LNCaP clone FGC (cell line): ENCODE measurements around the gene PDGFRB.

Source experiments
- DNase-seq: peaks from one replicate; pipeline ENCODE4 v3.0.0-alpha.2; 2011; ENCODE audit warnings: low read depth
- H3K4me3 ChIP-seq: 2 replicates; pipeline ENCODE4 v1.5.1; 2011; ENCODE audit warnings: mild to moderate bottlenecking, low read depth, low read length, control low read depth
- TF ChIP-seq, protein P1 (sequence below): IDR thresholded peaks from 2 replicates; pipeline ENCODE4 v1.5.1; 2012; ENCODE audit warnings: mild to moderate bottlenecking; ENCODE audit not compliant: control insufficient read depth, insufficient read depth; ENCODE audit errors: extremely low read depth

Gene PDGFRB

DNA sequence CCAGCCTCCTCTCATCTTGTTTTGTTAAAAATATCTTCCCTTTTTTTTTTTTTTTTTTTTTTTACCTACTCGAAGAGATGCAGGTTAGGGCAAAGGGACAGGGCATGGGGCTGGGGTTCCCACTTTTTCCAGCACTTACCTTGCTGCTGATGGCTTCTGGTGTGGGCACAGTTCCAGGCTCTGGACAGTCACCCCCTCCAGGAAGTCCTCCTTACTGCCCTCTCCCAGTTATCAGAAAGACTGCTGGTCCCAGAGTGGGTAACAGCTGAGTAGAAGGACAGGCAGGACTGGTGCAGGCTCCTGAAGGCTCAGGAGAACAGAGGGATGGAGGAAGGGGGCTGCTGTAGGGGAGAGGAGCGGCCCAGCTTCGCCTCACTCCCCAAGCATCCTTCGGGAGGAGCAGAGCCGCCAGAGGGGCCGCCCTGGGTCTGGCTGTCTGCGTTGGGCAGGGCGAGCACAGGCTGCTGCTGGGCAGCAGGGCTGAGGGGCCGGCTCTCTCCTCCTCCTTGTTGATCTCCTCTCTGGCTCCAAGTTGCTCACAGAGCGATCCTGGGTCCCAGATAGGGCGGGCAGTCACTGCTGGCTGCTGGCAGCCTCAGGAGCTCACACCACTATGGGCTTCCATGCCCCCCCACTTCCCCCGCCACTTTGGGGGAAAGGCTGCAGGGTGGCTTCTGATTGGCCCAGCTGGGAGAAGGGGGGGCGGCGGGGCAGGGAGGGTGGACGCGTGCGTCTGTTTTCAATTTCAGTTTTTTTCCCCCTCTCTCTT, at the start of gene PDGFRB:
PDGFRB (minus strand) TSS at position 588 of the 769 bp plus-strand sequence. CDS start 18,798 bp downstream, outside the sequence.
- H3K4me3 ChIP-seq, result no peak within 1 kb of the TSS
- TF ChIP-seq, protein P1, sequence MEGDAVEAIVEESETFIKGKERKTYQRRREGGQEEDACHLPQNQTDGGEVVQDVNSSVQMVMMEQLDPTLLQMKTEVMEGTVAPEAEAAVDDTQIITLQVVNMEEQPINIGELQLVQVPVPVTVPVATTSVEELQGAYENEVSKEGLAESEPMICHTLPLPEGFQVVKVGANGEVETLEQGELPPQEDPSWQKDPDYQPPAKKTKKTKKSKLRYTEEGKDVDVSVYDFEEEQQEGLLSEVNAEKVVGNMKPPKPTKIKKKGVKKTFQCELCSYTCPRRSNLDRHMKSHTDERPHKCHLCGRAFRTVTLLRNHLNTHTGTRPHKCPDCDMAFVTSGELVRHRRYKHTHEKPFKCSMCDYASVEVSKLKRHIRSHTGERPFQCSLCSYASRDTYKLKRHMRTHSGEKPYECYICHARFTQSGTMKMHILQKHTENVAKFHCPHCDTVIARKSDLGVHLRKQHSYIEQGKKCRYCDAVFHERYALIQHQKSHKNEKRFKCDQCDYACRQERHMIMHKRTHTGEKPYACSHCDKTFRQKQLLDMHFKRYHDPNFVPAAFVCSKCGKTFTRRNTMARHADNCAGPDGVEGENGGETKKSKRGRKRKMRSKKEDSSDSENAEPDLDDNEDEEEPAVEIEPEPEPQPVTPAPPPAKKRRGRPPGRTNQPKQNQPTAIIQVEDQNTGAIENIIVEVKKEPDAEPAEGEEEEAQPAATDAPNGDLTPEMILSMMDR, result no peak
- DNase-seq, result no peak

DNA sequence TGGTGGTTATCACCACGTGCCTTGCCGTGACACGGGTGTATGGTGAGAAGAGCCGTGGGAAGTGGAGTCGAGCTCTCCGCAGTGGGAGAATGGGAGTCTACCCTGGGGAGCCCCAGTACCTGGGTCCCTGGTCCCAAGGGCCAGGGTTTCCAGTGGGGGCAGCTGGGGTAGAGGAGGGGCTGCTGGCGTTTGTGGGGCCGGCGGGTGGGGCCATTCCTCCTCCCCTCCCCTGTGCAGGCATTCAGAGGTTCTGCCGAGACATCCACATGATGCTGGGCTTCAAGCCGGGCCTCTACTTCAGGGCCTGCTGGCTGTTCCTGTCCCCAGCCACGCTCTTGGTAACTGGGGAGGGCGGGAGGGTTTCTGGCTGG, 48.9 kb upstream of the PDGFRB start:
- H3K4me3 ChIP-seq, result no peak overlapping the region
- DNase-seq, result no peak
- TF ChIP-seq, protein P1, result no peak

DNA sequence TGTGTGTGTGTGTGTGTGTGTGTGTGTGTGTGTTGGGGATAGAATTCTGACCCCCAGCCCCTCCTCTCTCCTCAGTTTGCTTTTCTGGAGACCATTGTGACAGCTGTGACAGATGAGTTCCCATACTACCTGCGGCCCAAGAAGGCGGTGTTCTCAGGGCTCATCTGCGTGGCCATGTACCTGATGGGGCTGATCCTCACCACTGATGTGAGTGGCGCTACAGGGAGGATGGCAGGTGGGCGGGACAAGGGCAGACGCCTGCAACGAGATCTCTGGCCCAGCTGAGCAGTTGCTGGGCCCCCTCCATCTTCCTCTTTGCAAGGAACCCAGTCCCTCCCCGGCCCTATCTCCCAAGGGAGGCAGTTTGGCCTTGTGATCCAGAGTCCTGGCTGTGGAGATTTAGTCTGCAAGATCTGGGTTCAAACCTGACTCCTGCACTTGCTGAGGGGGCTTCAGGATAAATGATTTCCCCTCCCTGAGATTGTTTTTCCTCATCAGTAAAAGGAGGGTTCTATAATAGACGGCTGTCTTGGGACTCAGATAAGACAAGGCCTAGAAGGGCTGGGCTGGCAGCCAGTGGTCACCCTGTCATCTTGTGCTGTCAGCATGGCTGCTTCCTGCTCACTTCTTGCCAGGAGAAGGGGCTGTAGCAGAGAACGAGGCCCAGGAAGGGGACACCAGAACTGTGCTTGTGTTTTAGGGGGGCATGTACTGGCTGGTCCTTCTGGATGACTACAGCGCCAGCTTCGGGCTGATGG, 48.4 kb upstream of the PDGFRB start:
- TF ChIP-seq, protein P1, result no peak
- no peak overlapping the region for H3K4me3 ChIP-seq
- no peak for DNase-seq

DNA sequence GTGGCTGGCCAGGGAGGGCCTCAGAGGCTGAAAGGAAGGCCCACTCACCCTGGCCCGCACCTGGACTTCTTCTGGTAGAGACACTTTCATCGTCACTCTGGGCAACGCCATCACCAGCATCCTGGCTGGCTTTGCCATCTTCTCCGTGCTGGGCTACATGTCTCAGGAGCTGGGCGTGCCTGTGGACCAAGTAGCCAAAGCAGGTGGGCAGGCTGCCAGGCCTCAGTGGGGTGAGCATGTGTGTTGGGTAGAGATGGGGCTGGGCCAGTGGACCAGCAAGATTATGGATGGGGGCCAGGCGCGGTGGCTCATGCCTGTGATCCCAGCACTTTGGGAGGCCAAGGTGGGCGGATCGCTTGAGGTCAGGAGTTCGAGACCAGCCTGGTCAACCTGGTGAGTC, 46.9 kb upstream of the PDGFRB start:
- no peak overlapping the region for H3K4me3 ChIP-seq
- TF ChIP-seq, protein P1, result no peak
- DNase-seq, result no peak

DNA sequence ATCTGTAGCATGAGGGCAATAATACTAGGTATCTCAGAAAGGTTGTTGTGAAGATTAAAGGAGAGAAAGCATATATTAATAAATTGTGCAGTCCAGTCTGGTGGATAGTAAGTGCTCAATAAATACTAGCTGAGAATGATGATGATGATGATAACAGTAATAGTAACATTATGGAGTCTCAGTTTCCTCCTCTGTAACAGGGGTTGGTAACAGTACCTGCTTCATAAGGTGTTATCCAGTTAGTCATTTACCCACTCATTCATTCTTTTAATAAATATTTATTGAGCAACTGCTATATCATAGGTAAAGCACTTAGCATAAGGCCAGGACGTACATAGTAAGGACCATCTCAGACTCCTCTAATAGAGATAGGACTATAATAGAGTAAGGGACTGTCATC, 41.8 kb upstream of the PDGFRB start:
- TF ChIP-seq, protein P1, result no peak
- no peak overlapping the region for H3K4me3 ChIP-seq
- no peak for DNase-seq

DNA sequence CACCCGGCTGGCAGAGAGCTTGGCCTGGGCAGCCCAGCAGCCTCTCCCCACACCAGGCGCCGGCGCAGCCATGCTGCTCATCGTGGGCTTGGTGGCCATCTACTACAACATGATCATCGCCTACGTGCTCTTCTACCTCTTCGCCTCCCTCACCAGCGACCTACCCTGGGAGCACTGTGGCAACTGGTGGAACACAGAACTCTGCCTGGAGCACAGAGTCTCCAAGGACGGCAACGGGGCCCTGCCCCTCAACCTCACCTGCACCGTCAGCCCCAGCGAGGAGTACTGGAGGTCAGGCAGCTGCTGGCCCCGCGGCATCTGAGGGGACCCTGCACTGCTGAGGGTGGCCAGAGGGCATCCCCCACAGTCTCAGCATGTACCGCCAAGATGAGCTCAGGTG, 41.3 kb upstream of the PDGFRB start:
- no peak overlapping the region for H3K4me3 ChIP-seq
- no peak for DNase-seq
- TF ChIP-seq, protein P1, result no peak
